Left lobe of liver (tissue), 2 donors: ENCODE measurements around the gene PHF14. TPM values are rescaled to one million over a fixed set of nuclear protein-coding genes. Genes with fewer than 3 reads are reported as not detected.
A peak's percentile ranks its signal among the peaks of the same experiment; 100 is the strongest.

Experiments
- ATAC-seq: fragments of 200-7000 bp; cut with Tn5 transposase; one replicate; pipeline ENCODE4 v1.9.1; 2020; ENCODE audit warnings: mild to moderate bottlenecking, moderate library complexity
- DNase-seq: peaks from one replicate; pipeline ENCODE4 v3.0.0-alpha.2; 2020; ENCODE audit warnings: low spot score
- total RNA-seq: library from RNA; stranded (reverse); gene quantifications from one replicate; pipeline ENCODE4 v1.2.1, GENCODE V29; 2021
- donor health status: DM: no; HTN: no; CAD: no; lungs with moderate emphysema.
- donor health status: DM: no; HTN: yes; CAD: no.

The PHF14 gene
- total RNA-seq, 1 donor from 2014 or later, result 14.7 TPM

GRCh38 chr7:11171569-11172192 is 198.0 kb downstream of the PHF14 start:
- DNase-seq (no peak), ATAC-seq (no peak)

GRCh38 chr7:11172835-11173234 is 199.2 kb downstream of the PHF14 start:
- no peak for DNase-seq
- ATAC-seq, result no peak

GRCh38 chr7:11175371-11175770 is 201.7 kb downstream of the PHF14 start:
- DNase-seq, result no peak

GRCh38 chr7:11175887-11176286 is 202.2 kb downstream of the PHF14 start:
- DNase-seq, result no peak
- no peak for ATAC-seq

More at GRCh38 chr7:11175371-11175770, 201.7 kb downstream of the PHF14 start:
- no peak for ATAC-seq

GRCh38 chr7:11176985-11177555 is 203.4 kb downstream of the PHF14 start:
- ATAC-seq (no peak), DNase-seq (no peak)

GRCh38 chr7:11177793-11178192 is 204.1 kb downstream of the PHF14 start:
- no peak for DNase-seq
- no peak for ATAC-seq

GRCh38 chr7:11181590-11181989 is 207.9 kb downstream of the PHF14 start:
- ATAC-seq (no peak), DNase-seq (no peak)

- ATAC-seq (peak; percentile 12), DNase-seq (no peak)
These were observed 209.1 kb downstream of the PHF14 start for GRCh38 chr7:11182736-11183135.

GRCh38 chr7:11185179-11185815 is 211.6 kb downstream of the PHF14 start:
- no peak for ATAC-seq
- DNase-seq, result no peak

GRCh38 chr7:11188529-11189310 is 215.0 kb downstream of the PHF14 start:
- no peak for ATAC-seq
- DNase-seq, result no peak

- ATAC-seq (no peak), DNase-seq (no peak)
These were observed 217.4 kb downstream of the PHF14 start for GRCh38 chr7:11191081-11191480.

GRCh38 chr7:11191574-11192220 is 218.0 kb downstream of the PHF14 start:
- ATAC-seq, result peak; percentile 19
- no peak for DNase-seq

GRCh38 chr7:11192506-11192905 is 218.8 kb downstream of the PHF14 start:
- no peak for DNase-seq
- no peak for ATAC-seq

GRCh38 chr7:11193131-11193867 is 219.6 kb downstream of the PHF14 start:
- peak; percentile 87 for ATAC-seq
- peak; percentile 76 for DNase-seq

GRCh38 chr7:11193888-11194287 is 220.2 kb downstream of the PHF14 start:
- peak; percentile 59 for ATAC-seq
- no peak for DNase-seq

- ATAC-seq (peak; percentile 8), DNase-seq (no peak)
These were observed 220.8 kb downstream of the PHF14 start for GRCh38 chr7:11194492-11194891.

GRCh38 chr7:11195502-11195901 is 221.8 kb downstream of the PHF14 start:
- no peak for ATAC-seq
- DNase-seq, result no peak

- ATAC-seq, result peak; percentile 50
- no peak for DNase-seq
These were observed 222.5 kb downstream of the PHF14 start for GRCh38 chr7:11196143-11196542.

GRCh38 chr7:11203224-11203623 is 229.6 kb downstream of the PHF14 start:
- no peak for ATAC-seq
- DNase-seq, result no peak

GRCh38 chr7:11203683-11204082 is 230.0 kb downstream of the PHF14 start:
- no peak for DNase-seq
- no peak for ATAC-seq
